KOPT-K1 (cell line): ENCODE data around the gene PKNOX1.
"Not testable (repeated sequence)": the region's sequence is repeated elsewhere in the genome, so short reads cannot be mapped to it uniquely, and the experiment has no call there.

ENCODE experiments used
- H3K27ac ChIP-seq: fragments of 200-600 bp; sonication (generic); 2 replicates; pipeline ENCODE4 v1.5.1; 2016; ENCODE audit warnings: antibody characterized with exemption, mild to moderate bottlenecking, low read depth, low read length; ENCODE audit not compliant: poor library complexity, severe bottlenecking
- H3K36me3 ChIP-seq: fragments of 200-600 bp; sonication (generic); 2 replicates; pipeline ENCODE4 v1.5.1; 2017; ENCODE audit warnings: antibody characterized with exemption, mild to moderate bottlenecking, low read length, moderate library complexity; ENCODE audit not compliant: insufficient read depth
- H3K9me3 ChIP-seq: fragments of 200-600 bp; sonication (generic); 2 replicates; pipeline ENCODE4 v1.5.1; 2017; ENCODE audit warnings: antibody characterized with exemption, low read length, mild to moderate bottlenecking; ENCODE audit not compliant: insufficient read depth, poor library complexity, severe bottlenecking

The PKNOX1 gene

GRCh38 chr21:42970946-42971653 lies 3.3 kb upstream of the PKNOX1 start:
- Histone ChIP-seq H3K27ac (no peak overlapping the region), H3K9me3 (no peaks in the 10 kb centered on the region), H3K36me3 (no peaks in the 10 kb centered on the region)

DNA sequence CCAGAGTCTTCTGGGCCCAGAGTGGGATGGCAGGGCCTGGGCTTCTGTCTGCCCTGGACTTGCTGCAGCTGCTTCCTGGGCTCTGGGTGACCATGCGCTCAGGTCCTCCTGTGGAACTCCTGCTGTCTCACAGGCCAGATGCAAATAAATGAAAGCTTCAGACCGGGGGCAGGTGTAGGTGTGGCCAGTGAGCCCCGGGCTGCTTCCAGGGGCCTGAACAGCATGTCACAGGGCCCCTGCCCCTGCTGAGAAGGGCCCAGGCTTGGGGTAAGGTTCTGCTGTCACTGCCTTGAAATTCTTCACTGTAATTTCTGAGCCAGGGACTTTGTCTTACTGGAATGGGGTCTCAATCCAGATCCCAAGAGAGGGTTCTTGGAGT lies 2.5 kb upstream of the PKNOX1 start:
- Histone ChIP-seq H3K27ac (no peak overlapping the region), H3K9me3 (no peaks in the 10 kb centered on the region)

GRCh38 chr21:42973309-42973990 lies 912 bp upstream of the PKNOX1 start:
- Histone ChIP-seq H3K9me3 (no peaks in the 10 kb centered on the region), H3K36me3 (peaks cover 7% of the 10 kb centered on the region; the same call in 1 of the 2 replicates), H3K27ac (peak overlapping the region; percentile 90)

More for the DNA sequence above, 2.5 kb upstream of the PKNOX1 start:
- H3K36me3 ChIP-seq, result 0 out of 2 replicates have a peak, but pooled peaks cover 3% of the 10 kb centered on the region

GRCh38 chr21:42974832-42975820 lies 764 bp downstream of the PKNOX1 start:
- H3K27ac ChIP-seq, result peak overlapping the region; percentile 94
- no peaks in the 10 kb centered on the region for H3K9me3 ChIP-seq
- peaks cover 17% of the 10 kb centered on the region; the same call in 1 of the 2 replicates for H3K36me3 ChIP-seq

GRCh38 chr21:42975886-42976608 lies 1.7 kb downstream of the PKNOX1 start:
- Histone ChIP-seq H3K36me3 (peaks cover 17% of the 10 kb centered on the region; the same call in 1 of the 2 replicates), H3K9me3 (no peaks in the 10 kb centered on the region), H3K27ac (peak overlapping the region; percentile 94)

GRCh38 chr21:42980312-42981213 lies 6.2 kb downstream of the PKNOX1 start:
- Histone ChIP-seq H3K36me3 (peaks cover 17% of the 10 kb centered on the region; the same call in 1 of the 2 replicates), H3K9me3 (no peaks in the 10 kb centered on the region), H3K27ac (no peak overlapping the region)

- no peaks in the 10 kb centered on the region for H3K9me3 ChIP-seq
- peaks cover 17% of the 10 kb centered on the region; the same call in 1 of the 2 replicates for H3K36me3 ChIP-seq
- H3K27ac ChIP-seq, result no peak overlapping the region
These were observed 6.8 kb downstream of the PKNOX1 start for GRCh38 chr21:42981214-42981523.

- H3K9me3 ChIP-seq, result no peaks in the 10 kb centered on the region
- H3K36me3 ChIP-seq, result peaks cover 15% of the 10 kb centered on the region; the same call in 1 of the 2 replicates
- peak overlapping the region; percentile 13 for H3K27ac ChIP-seq
These were observed 7.5 kb downstream of the PKNOX1 start for GRCh38 chr21:42981862-42982261.

DNA sequence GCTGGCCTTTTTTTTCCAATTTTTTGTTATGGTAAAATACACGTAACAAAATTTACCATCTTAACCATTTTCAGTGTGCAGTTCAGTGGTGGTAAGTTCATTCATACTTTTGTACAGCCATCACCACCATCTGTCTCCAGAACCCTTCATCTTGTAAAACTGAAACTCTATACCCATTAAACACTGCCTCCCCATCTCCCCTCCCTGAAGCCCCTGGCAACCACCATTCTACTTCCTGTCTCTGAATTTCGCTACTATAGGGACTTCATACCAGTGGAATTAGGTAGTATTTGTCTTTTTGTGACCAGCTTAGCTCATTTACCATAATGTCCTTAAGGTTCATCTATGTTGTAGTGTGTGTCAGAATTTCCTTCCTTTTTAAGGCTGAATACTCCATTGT lies 8.7 kb downstream of the PKNOX1 start:
- Histone ChIP-seq H3K27ac (peak overlapping the region; percentile 54), H3K9me3 (no peaks in the 10 kb centered on the region), H3K36me3 (peaks cover 11% of the 10 kb centered on the region; the same call in 1 of the 2 replicates)

GRCh38 chr21:42983869-42984268 lies 9.5 kb downstream of the PKNOX1 start:
- H3K9me3 ChIP-seq, result no peaks in the 10 kb centered on the region
- peaks cover 6% of the 10 kb centered on the region; the same call in 1 of the 2 replicates for H3K36me3 ChIP-seq
- no peak overlapping the region for H3K27ac ChIP-seq

DNA sequence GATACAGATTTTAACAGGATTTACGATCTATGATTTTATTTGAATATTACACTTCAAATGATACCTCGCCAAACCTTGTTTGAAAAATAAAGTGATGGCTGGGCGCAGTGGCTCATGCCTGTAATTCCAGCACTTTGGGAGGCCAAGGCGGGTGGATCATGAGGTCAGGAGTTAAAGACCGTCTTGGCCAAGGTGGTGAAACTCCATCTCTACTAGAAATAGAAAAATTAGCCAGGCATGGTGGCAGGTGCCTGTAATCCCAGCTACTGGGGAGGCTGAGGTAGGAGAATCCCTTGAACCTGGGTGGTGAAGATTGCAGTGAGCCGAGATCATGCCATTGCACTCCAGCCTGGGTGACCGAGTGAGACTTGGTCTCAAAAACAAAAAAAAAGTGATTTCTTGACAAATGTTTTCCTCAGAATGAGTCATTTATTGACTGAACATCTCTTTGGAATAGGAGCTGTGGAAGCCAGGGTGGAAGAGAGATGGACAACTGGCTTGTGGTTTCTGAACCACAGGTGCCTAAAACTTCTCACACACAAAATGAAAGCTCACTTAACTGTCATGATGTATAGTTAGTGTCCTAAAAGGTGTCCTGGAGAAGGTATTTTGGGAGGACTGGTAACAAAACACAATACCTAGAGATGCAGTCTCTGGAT lies 11.9 kb downstream of the PKNOX1 start:
- Histone ChIP-seq H3K36me3 (no peaks in the 10 kb centered on the region), H3K9me3 (no peaks in the 10 kb centered on the region), H3K27ac (no peak overlapping the region)

DNA sequence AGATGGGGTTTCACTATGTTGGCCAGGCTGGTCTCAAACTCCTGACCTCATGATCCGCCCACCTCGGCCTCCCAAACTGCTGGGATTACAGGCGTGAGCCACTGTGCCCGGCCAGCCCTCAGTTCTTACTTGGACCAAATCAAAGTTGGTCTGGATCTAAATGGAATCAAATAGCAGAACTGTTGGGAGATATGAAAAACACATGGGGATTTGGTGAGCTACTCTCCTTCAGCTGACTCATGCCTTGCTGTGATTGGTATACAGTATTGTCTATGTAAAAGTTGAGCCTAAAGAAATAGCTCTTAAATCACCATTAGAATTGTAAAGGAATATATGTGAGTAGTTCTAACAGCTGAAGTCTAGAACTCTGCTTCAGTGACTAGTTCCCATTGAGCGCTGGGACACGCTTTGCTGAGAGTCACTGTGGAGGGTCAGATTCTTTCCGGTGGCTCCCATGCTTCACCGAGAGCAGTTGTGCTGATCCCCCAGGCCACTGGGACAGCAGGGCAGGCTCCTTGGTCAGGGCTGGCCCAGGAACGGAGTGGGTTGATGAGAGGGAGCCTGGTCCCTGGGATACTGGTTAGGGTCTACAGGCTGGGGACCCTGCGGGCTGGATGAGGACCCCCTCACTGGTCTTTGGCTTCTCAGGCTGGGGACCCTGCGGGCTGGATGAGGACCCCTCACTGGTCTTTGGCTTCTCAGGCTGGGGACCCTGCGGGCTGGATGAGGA lies 14.0 kb downstream of the PKNOX1 start:
- Histone ChIP-seq H3K36me3 (peaks cover 12% of the 10 kb centered on the region; the same call in 1 of the 2 replicates), H3K27ac (no peak overlapping the region)

DNA sequence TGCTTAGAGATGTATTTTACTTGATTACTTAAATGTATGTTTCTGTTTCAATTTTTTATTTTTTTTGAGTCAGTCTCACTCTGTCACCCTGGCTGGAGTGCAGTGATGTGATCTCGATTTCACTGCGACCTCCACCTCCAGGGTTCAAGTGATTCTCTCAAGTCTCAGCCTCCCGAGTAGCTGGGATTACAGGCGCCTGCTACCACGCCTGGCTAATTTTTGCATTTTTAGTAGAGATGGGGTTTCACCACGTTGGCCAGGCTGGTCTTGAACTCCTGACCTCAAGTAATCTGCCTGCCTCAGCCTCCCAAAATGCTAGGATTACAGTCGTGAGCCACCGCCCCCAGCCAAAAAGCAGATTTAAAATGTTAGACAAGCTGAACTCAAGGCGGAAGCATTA lies 15.0 kb downstream of the PKNOX1 start:
- not testable (repeated sequence) for H3K27ac ChIP-seq, H3K9me3 ChIP-seq
- H3K36me3 ChIP-seq, result peaks cover 12% of the 10 kb centered on the region; the same call in 1 of the 2 replicates

More for the DNA sequence above, 14.0 kb downstream of the PKNOX1 start:
- no peaks in the 10 kb centered on the region for H3K9me3 ChIP-seq
